ENCODE data around the gene PRM1.

The PRM1 gene

DNA sequence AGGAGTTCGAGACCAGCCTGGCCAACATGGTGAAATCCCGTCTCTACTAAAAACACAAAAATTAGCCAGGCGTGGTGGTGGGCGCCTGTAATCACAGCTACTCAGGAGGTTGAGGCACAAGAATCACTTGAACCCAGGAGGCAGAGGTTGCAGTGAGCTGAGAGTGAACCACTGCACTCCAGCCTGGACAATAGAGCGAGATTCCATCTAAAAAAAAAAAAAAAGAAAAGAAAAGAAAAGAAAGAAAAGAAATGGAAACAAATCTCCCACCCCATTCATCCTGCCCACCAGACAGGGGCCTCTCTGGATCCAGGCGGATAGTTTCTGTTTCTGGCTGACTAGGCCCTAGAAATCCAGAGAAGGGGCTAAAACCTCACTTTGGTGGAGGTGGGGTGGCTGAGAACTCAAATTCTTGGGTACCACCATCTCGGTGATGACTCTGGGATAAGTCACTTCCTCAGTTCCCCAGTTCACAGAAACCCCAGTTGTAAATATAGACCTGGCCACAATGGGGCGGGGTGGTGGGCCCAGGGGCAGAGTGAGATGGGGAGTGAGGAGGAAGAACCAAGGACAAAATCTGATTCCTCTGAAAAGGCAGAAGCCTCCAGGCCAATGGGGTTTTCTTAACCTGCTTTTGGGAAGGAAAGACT lies 47.3 kb downstream of the PRM1 start:
- Histone ChIP-seq H2BK120ac (ENCODE audit: insufficient read depth, low read length, poor library complexity) (no peak overlapping the region), H3K14ac (ENCODE audit: low read length) (no peak overlapping the region), H4K8ac (ENCODE audit: low read depth, low read length) (no peak overlapping the region), H4K12ac (ENCODE audit: low read depth, low read length) (no peak overlapping the region), H3K27me3 (ENCODE audit: insufficient read depth, low read length) (no peaks in the 10 kb centered on the region), H3K79me1 (ENCODE audit: low read length) (no peaks in the 10 kb centered on the region), H3K4ac (ENCODE audit: low read depth, low read length) (no peak overlapping the region), H3K9me3 (ENCODE audit: insufficient read depth, low read depth, low read length) (no peaks in the 10 kb centered on the region), H3K23ac (ENCODE audit: low read length) (no peak overlapping the region), H3K4me3 (ENCODE audit: low read depth, low read length) (no peak overlapping the region), H2BK12ac (ENCODE audit: low read length) (no peak overlapping the region), H2AFZ (ENCODE audit: insufficient read depth, low read length, poor library complexity) (no peak overlapping the region), H3K36me3 (ENCODE audit: control insufficient read depth in 1 of 2, insufficient read depth in 2 of 2, low read length in 2 of 2) (no peaks in the 10 kb centered on the region), H3K79me2 (ENCODE audit: control insufficient read depth, insufficient read depth, low read length, poor library complexity) (no peaks in the 10 kb centered on the region), H3K18ac (ENCODE audit: low read length) (no peak overlapping the region), H2BK5ac (ENCODE audit: low read depth, low read length, poor library complexity) (no peak overlapping the region), H2AK5ac (ENCODE audit: low read length) (no peak overlapping the region), H3K4me2 (ENCODE audit: low read length) (no peak overlapping the region), H3K27ac (ENCODE audit: low read depth, low read length) (no peak overlapping the region), H3K9ac (ENCODE audit: low read length) (no peak overlapping the region), H3K4me1 (ENCODE audit: control insufficient read depth in 1 of 2, insufficient read depth in 2 of 2, low read length in 2 of 2) (no peaks in the 10 kb centered on the region), H4K91ac (ENCODE audit: low read depth, low read length) (no peak overlapping the region)
- no peak for DNase-seq
- WGBS (ENCODE audit: extremely low coverage, insufficient coverage, insufficient read length): no CpG with 5 or more reads among the region's 8 CpGs

- Histone ChIP-seq H3K23ac (ENCODE audit: low read length) (no peak overlapping the region), H3K27ac (ENCODE audit: low read depth, low read length) (no peak overlapping the region), H3K4me1 (ENCODE audit: control insufficient read depth in 1 of 2, insufficient read depth in 2 of 2, low read length in 2 of 2) (no peaks in the 10 kb centered on the region), H4K12ac (ENCODE audit: low read depth, low read length) (no peak overlapping the region), H3K27me3 (ENCODE audit: insufficient read depth, low read length) (no peaks in the 10 kb centered on the region), H2AFZ (ENCODE audit: insufficient read depth, low read length, poor library complexity) (no peak overlapping the region), H4K91ac (ENCODE audit: low read depth, low read length) (no peak overlapping the region), H3K9me3 (ENCODE audit: insufficient read depth, low read depth, low read length) (no peaks in the 10 kb centered on the region), H3K4me2 (ENCODE audit: low read length) (no peak overlapping the region), H3K18ac (ENCODE audit: low read length) (no peak overlapping the region), H2BK12ac (ENCODE audit: low read length) (no peak overlapping the region), H2BK120ac (ENCODE audit: insufficient read depth, low read length, poor library complexity) (no peak overlapping the region), H3K14ac (ENCODE audit: low read length) (no peak overlapping the region), H3K79me2 (ENCODE audit: control insufficient read depth, insufficient read depth, low read length, poor library complexity) (no peaks in the 10 kb centered on the region), H3K36me3 (ENCODE audit: control insufficient read depth in 1 of 2, insufficient read depth in 2 of 2, low read length in 2 of 2) (no peaks in the 10 kb centered on the region), H2BK5ac (ENCODE audit: low read depth, low read length, poor library complexity) (no peak overlapping the region), H4K8ac (ENCODE audit: low read depth, low read length) (no peak overlapping the region), H3K9ac (ENCODE audit: low read length) (no peak overlapping the region), H3K79me1 (ENCODE audit: low read length) (no peaks in the 10 kb centered on the region), H3K4ac (ENCODE audit: low read depth, low read length) (no peak overlapping the region), H2AK5ac (ENCODE audit: low read length) (no peak overlapping the region), H3K4me3 (ENCODE audit: low read depth, low read length) (no peak overlapping the region)
- no CpG with 5 or more reads among the region's 35 CpGs for WGBS (ENCODE audit: extremely low coverage, insufficient coverage, insufficient read length)
- DNase-seq: no peak
These were observed 48.0 kb downstream of the PRM1 start for GRCh38 chr16:11232852-11233726.

DNA sequence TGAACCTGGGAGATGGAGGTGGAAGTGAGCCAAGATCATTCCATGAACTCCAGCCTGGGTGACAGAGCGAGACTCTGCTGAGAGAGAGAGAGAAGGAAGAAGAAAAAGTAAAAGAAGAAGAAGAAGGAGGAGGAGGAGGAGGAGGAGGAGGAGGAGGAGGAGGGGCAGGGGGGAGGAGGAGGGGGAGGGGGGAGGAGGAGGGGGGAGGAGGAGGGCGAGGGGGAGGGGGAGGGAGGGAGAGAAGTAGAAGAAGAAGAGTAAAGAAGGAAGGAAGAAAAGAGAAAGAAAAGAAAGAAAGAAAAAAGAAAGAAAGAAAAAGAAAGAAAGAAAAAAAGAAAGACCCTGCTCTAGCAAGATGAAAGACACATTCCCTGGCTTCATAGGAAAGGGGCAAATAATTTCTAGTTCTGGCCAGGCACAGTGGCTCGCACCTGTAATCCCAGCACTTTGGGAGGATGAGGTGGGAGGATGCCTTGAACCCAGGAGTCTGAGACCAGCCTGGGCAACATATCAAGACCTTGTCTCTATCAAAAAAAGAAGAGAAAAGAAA lies 48.8 kb downstream of the PRM1 start:
- no peaks in the 10 kb centered on the region for H3K79me1 ChIP-seq (ENCODE audit: low read length)
- WGBS (ENCODE audit: extremely low coverage, insufficient coverage, insufficient read length): no CpG with 5 or more reads among the region's 3 CpGs

DNA sequence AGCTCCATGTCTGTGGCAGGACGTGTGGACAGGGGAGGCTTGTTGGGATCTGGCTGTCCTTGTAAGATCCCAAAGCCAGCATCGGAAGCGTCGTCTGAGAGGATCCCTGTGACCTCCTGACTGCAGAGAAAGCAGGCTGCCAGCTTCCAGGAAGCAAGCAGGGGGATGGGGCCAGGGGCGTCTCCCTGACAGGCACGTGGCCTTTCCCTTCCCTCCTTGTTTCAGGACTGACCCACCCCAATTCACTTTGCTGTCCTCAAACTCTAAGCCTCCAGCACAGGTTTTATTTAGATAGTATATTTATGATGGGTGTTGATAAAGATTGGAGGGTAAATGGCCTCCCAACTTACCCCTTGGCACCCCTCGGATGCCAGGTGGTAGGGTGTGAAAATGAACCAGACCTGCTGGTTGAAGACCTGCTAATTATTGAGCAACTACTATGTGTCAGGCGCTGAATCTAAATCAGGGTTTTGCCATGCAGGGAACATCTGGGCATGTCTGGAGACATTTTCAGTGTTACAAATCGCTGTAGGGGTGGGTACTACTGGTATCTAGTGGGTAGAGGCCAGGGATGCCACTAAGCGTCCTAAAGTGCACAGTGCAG lies 49.7 kb downstream of the PRM1 start:
- no CpG with 5 or more reads among the region's 10 CpGs for WGBS (ENCODE audit: extremely low coverage, insufficient coverage, insufficient read length)
- Histone ChIP-seq H2AK5ac (ENCODE audit: low read length) (no peak overlapping the region), H3K14ac (ENCODE audit: low read length) (no peak overlapping the region), H3K27ac (ENCODE audit: low read depth, low read length) (no peak overlapping the region), H3K4ac (ENCODE audit: low read depth, low read length) (no peak overlapping the region), H3K4me2 (ENCODE audit: low read length) (no peak overlapping the region), H4K12ac (ENCODE audit: low read depth, low read length) (no peak overlapping the region), H3K27me3 (ENCODE audit: insufficient read depth, low read length) (no peaks in the 10 kb centered on the region), H3K79me1 (ENCODE audit: low read length) (no peaks in the 10 kb centered on the region), H3K18ac (ENCODE audit: low read length) (no peak overlapping the region), H3K23ac (ENCODE audit: low read length) (no peak overlapping the region), H2BK12ac (ENCODE audit: low read length) (no peak overlapping the region), H2BK5ac (ENCODE audit: low read depth, low read length, poor library complexity) (no peak overlapping the region), H3K9ac (ENCODE audit: low read length) (no peak overlapping the region), H4K91ac (ENCODE audit: low read depth, low read length) (no peak overlapping the region), H2BK120ac (ENCODE audit: insufficient read depth, low read length, poor library complexity) (no peak overlapping the region), H3K4me1 (ENCODE audit: control insufficient read depth in 1 of 2, insufficient read depth in 2 of 2, low read length in 2 of 2) (no peaks in the 10 kb centered on the region), H4K8ac (ENCODE audit: low read depth, low read length) (no peak overlapping the region), H3K9me3 (ENCODE audit: insufficient read depth, low read depth, low read length) (no peaks in the 10 kb centered on the region), H3K36me3 (ENCODE audit: control insufficient read depth in 1 of 2, insufficient read depth in 2 of 2, low read length in 2 of 2) (no peaks in the 10 kb centered on the region), H2AFZ (ENCODE audit: insufficient read depth, low read length, poor library complexity) (no peak overlapping the region), H3K4me3 (ENCODE audit: low read depth, low read length) (no peak overlapping the region), H3K79me2 (ENCODE audit: control insufficient read depth, insufficient read depth, low read length, poor library complexity) (no peaks in the 10 kb centered on the region)
- no peak for DNase-seq

More for the DNA sequence above, 48.8 kb downstream of the PRM1 start:
- Histone ChIP-seq H3K79me2 (ENCODE audit: control insufficient read depth, insufficient read depth, low read length, poor library complexity) (no peaks in the 10 kb centered on the region), H3K27ac (ENCODE audit: low read depth, low read length) (no peak overlapping the region), H3K14ac (ENCODE audit: low read length) (no peak overlapping the region), H3K36me3 (ENCODE audit: control insufficient read depth in 1 of 2, insufficient read depth in 2 of 2, low read length in 2 of 2) (no peaks in the 10 kb centered on the region), H4K8ac (ENCODE audit: low read depth, low read length) (no peak overlapping the region), H3K27me3 (ENCODE audit: insufficient read depth, low read length) (no peaks in the 10 kb centered on the region), H3K23ac (ENCODE audit: low read length) (no peak overlapping the region), H2AFZ (ENCODE audit: insufficient read depth, low read length, poor library complexity) (no peak overlapping the region), H2AK5ac (ENCODE audit: low read length) (no peak overlapping the region), H2BK120ac (ENCODE audit: insufficient read depth, low read length, poor library complexity) (no peak overlapping the region), H3K4me2 (ENCODE audit: low read length) (no peak overlapping the region), H3K9me3 (ENCODE audit: insufficient read depth, low read depth, low read length) (no peaks in the 10 kb centered on the region), H3K4me1 (ENCODE audit: control insufficient read depth in 1 of 2, insufficient read depth in 2 of 2, low read length in 2 of 2) (no peaks in the 10 kb centered on the region), H2BK12ac (ENCODE audit: low read length) (no peak overlapping the region), H4K12ac (ENCODE audit: low read depth, low read length) (no peak overlapping the region), H3K4ac (ENCODE audit: low read depth, low read length) (no peak overlapping the region), H3K18ac (ENCODE audit: low read length) (no peak overlapping the region), H3K4me3 (ENCODE audit: low read depth, low read length) (no peak overlapping the region), H4K91ac (ENCODE audit: low read depth, low read length) (no peak overlapping the region), H2BK5ac (ENCODE audit: low read depth, low read length, poor library complexity) (no peak overlapping the region), H3K9ac (ENCODE audit: low read length) (no peak overlapping the region)
- DNase-seq: no peak

Data from trophoblast cell (in vitro differentiated cells and primary cell).